Measurements from ENCODE around the gene C1QTNF9. TPM values are rescaled to one million over a fixed set of nuclear protein-coding genes. Genes with fewer than 3 reads are reported as not detected.
A peak's percentile ranks its signal among the peaks of the same experiment; 100 is the strongest.
"Not testable (repeated sequence)": the region's sequence is repeated elsewhere in the genome, so short reads cannot be mapped to it uniquely, and the experiment has no call there.

Gene C1QTNF9
- not detected in 2 replicates for total RNA-seq (2014; rRNA removed; shearing (Covaris generic))
- polyA plus RNA-seq (2015; cell fraction: cytosol; rRNA removed): not detected in 2 replicates
- polyA plus RNA-seq (2015; cell fraction: nucleus; rRNA removed): not detected in 2 replicates

DNA sequence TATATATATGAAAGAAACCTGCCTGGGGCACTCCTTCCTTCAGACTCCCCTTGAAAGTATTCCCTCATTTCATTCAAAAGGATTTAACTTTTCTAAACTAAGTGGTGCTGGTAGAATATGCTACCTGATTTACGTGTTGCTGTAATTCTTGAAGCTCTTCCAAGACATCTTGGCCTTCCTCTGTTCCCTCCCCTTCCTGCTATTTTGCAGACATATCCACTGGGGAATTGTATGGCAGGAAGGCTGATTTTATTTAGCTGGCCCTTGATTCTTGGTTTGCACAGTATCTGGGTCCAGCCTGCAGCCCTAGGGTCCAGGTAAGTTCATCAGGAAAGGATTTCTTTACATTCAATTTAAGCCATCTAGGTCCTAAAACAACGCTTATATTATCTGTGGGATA is at the start of gene C1QTNF9:
Gene C1QTNF9, plus strand, starts transcription at position 281 of the 400 bp plus-strand sequence. CDS start 6,424 bp downstream, outside the sequence.
- DNase-seq (ENCODE audit: low read depth, low spot score); in situ Hi-C loops (cut with HindIII; ENCODE audit: low pct_unique_long_range_greater_than_20kb, low sequenced_read_pairs): not testable (repeated sequence)

- no peak for DNase-seq (ENCODE audit: low read depth, low spot score)
- in situ Hi-C loops (cut with HindIII; ENCODE audit: low pct_unique_long_range_greater_than_20kb, low sequenced_read_pairs): no loop called here
These were observed 47.8 kb upstream of the C1QTNF9 start for GRCh38 chr13:24261566-24261965.

DNA sequence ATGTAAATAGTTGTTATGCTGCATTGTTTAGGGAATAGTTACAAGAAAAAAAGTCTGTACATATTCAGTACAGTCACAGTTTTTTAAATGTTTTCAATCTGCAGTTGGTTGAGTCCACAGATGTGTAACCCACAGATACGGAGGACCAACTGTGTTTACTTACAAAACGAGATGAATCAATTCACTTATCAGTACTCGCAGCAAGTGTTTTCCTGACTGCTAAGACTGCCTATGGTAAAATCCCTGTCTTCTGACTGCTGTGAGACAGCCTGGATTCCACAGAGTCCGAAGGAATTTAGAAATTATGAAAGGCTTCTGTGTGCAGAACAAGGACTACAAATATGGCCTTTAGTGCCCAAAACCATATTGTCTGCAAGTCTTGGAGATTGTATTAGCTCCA is 45.7 kb upstream of the C1QTNF9 start:
- peak; percentile 82 for DNase-seq (ENCODE audit: low read depth, low spot score)
- in situ Hi-C loops (cut with HindIII; ENCODE audit: low pct_unique_long_range_greater_than_20kb, low sequenced_read_pairs): no loop called here

DNA sequence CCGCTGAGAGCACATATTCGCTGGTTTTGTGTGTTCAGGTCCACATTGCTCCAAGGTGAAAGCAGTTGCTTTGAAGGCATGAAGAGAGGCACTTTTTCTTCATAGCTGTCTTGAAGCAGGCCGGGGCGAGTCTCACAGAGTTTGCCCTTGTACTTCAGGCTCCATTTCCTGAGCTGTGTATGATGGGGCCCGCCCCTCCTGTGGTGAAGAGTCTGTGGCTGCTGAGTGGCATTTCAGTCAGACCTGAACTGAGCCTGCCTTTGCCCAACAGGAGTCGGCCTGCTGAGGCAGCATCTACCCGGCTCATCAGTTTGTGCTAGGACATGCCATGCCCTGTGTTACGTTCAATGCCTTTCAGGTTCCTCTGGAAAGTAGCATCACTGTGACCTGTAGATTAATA is 44.4 kb upstream of the C1QTNF9 start:
- in situ Hi-C loops (cut with HindIII; ENCODE audit: low pct_unique_long_range_greater_than_20kb, low sequenced_read_pairs): no loop called here
- no peak for DNase-seq (ENCODE audit: low read depth, low spot score)

DNA sequence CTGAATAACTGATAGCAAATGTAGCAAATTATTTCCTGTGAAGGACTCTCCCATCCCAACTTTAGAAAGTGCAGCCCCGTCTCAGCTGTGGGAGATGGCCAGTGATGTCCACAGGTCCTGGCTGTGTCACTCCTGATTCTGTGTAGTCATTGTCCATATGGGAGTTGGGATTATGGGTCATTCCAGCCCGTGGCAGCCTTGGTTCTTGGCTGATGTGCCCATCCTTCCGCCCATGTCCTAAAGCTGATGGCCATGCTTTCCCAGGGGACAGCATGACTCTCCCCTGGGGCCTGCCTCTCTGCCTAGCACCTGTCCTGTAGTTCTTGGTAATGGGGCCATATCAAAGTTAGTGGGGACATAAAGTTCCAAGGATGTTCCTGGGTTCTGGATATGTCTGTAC is 43.9 kb upstream of the C1QTNF9 start:
- no peak for DNase-seq (ENCODE audit: low read depth, low spot score)
- in situ Hi-C loops (cut with HindIII; ENCODE audit: low pct_unique_long_range_greater_than_20kb, low sequenced_read_pairs): no loop called here

GRCh38 chr13:24267274-24267673 is 42.1 kb upstream of the C1QTNF9 start:
- no peak for DNase-seq (ENCODE audit: low read depth, low spot score)
- in situ Hi-C loops (cut with HindIII; ENCODE audit: low pct_unique_long_range_greater_than_20kb, low sequenced_read_pairs): no loop called here

- in situ Hi-C loops (cut with HindIII; ENCODE audit: low pct_unique_long_range_greater_than_20kb, low sequenced_read_pairs): no loop called here
- no peak for DNase-seq (ENCODE audit: low read depth, low spot score)
These were observed 41.6 kb upstream of the C1QTNF9 start for GRCh38 chr13:24267801-24268200.

GRCh38 chr13:24269821-24270220 is 39.6 kb upstream of the C1QTNF9 start:
- in situ Hi-C loops (cut with HindIII; ENCODE audit: low pct_unique_long_range_greater_than_20kb, low sequenced_read_pairs): no loop called here
- DNase-seq (ENCODE audit: low read depth, low spot score): no peak

GRCh38 chr13:24270639-24271141 is 38.7 kb upstream of the C1QTNF9 start:
- DNase-seq (ENCODE audit: low read depth, low spot score): peak; percentile 23

GRCh38 chr13:24271231-24271600 is 38.2 kb upstream of the C1QTNF9 start:
- in situ Hi-C loops (cut with HindIII; ENCODE audit: low pct_unique_long_range_greater_than_20kb, low sequenced_read_pairs): no loop called here
- DNase-seq (ENCODE audit: low read depth, low spot score): no peak

More at GRCh38 chr13:24270639-24271141, 38.7 kb upstream of the C1QTNF9 start:
- in situ Hi-C loops (cut with HindIII; ENCODE audit: low pct_unique_long_range_greater_than_20kb, low sequenced_read_pairs): no loop called here

- DNase-seq (ENCODE audit: low read depth, low spot score): peak; percentile 93
- in situ Hi-C loops (cut with HindIII; ENCODE audit: low pct_unique_long_range_greater_than_20kb, low sequenced_read_pairs): no loop called here
These were observed 37.6 kb upstream of the C1QTNF9 start for GRCh38 chr13:24271601-24272451.

GRCh38 chr13:24272452-24273161 is 36.8 kb upstream of the C1QTNF9 start:
- in situ Hi-C loops (cut with HindIII; ENCODE audit: low pct_unique_long_range_greater_than_20kb, low sequenced_read_pairs): no loop called here
- no peak for DNase-seq (ENCODE audit: low read depth, low spot score)

GRCh38 chr13:24273926-24274325 is 35.5 kb upstream of the C1QTNF9 start:
- in situ Hi-C loops (cut with HindIII; ENCODE audit: low pct_unique_long_range_greater_than_20kb, low sequenced_read_pairs): no loop called here
- no peak for DNase-seq (ENCODE audit: low read depth, low spot score)

GRCh38 chr13:24274452-24275021 is 34.8 kb upstream of the C1QTNF9 start:
- no peak for DNase-seq (ENCODE audit: low read depth, low spot score)
- in situ Hi-C loops (cut with HindIII; ENCODE audit: low pct_unique_long_range_greater_than_20kb, low sequenced_read_pairs): no loop called here

DNA sequence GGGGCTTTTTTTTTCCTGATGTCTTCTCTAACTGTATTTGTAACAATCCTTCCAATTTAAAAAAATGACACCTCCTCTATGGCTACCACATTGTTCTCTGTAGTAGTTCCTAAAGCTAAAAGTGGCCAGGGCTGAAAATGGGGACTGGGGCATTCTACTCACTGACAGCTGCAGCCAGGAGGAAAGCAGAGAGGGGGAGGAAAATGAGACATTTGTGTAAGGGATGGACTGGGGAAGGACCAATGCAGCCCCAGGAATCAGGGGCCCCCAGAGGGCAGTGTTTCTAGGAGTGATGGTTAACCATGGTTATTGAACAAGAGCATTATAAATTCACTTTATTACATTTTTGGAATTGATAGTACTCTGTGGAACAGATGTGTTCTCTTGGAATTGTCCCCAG is 34.3 kb upstream of the C1QTNF9 start:
- DNase-seq (ENCODE audit: low read depth, low spot score): no peak
- in situ Hi-C loops (cut with HindIII; ENCODE audit: low pct_unique_long_range_greater_than_20kb, low sequenced_read_pairs): no loop called here

GRCh38 chr13:24276306-24276705 is 33.1 kb upstream of the C1QTNF9 start:
- in situ Hi-C loops (cut with HindIII; ENCODE audit: low pct_unique_long_range_greater_than_20kb, low sequenced_read_pairs): no loop called here
- no peak for DNase-seq (ENCODE audit: low read depth, low spot score)

DNA sequence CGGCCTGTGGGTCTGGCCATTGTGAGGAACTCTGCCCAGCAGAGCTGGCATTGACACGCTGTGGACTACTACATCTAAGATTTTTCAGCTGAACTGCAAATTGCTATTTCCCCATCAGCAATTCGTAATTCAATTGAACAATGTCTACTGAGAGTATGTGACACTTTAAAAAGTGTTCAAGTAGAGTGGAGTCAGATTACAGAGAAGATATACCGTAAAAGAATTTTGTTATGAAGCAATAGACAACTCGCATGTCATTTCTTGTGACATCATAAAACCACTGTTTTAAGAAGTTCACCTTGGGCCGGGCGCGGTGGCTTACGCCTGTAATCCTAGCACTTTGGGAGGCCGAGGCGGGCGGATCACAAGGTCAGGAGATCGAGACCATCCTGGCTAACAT is 32.5 kb upstream of the C1QTNF9 start:
- no peak for DNase-seq (ENCODE audit: low read depth, low spot score)
- in situ Hi-C loops (cut with HindIII; ENCODE audit: low pct_unique_long_range_greater_than_20kb, low sequenced_read_pairs): no loop called here

- in situ Hi-C loops (cut with HindIII; ENCODE audit: low pct_unique_long_range_greater_than_20kb, low sequenced_read_pairs): no loop called here
- no peak for DNase-seq (ENCODE audit: low read depth, low spot score)
These were observed 31.6 kb upstream of the C1QTNF9 start for GRCh38 chr13:24277761-24278160.
